A673 (cell line): Measurements from ENCODE around the gene AQP12B.

Experiments used
- EZH2 ChIP-seq: fragments of 200-600 bp; sonication (generic); IDR thresholded peaks from 2 replicates; pipeline ENCODE4 v1.6.1; 2017; ENCODE audit warnings: borderline replicate concordance, low read depth, mild to moderate bottlenecking, mixed read lengths, antibody characterized with exemption, low read length; ENCODE audit not compliant: poor library complexity, severe bottlenecking
- TF ChIP-seq, protein P1 (sequence below): fragments of 300-800, 200-600 bp; sonication (generic); conservative IDR thresholded peaks from 2 replicates; pipeline ENCODE4 v1.5.1; 2017; ENCODE audit warnings: low read depth, mild to moderate bottlenecking, antibody characterized with exemption, low read length, moderate library complexity, mixed read lengths

- TF ChIP-seq, protein P1, sequence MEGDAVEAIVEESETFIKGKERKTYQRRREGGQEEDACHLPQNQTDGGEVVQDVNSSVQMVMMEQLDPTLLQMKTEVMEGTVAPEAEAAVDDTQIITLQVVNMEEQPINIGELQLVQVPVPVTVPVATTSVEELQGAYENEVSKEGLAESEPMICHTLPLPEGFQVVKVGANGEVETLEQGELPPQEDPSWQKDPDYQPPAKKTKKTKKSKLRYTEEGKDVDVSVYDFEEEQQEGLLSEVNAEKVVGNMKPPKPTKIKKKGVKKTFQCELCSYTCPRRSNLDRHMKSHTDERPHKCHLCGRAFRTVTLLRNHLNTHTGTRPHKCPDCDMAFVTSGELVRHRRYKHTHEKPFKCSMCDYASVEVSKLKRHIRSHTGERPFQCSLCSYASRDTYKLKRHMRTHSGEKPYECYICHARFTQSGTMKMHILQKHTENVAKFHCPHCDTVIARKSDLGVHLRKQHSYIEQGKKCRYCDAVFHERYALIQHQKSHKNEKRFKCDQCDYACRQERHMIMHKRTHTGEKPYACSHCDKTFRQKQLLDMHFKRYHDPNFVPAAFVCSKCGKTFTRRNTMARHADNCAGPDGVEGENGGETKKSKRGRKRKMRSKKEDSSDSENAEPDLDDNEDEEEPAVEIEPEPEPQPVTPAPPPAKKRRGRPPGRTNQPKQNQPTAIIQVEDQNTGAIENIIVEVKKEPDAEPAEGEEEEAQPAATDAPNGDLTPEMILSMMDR = no peak
- no peak for TF ChIP-seq EZH2
Measured at GRCh38 chr2:240723851-240724250, 41.2 kb upstream of the AQP12B start.
